Hepatocyte (in vitro differentiated cells): ENCODE data around the gene HID1. TPM values are rescaled to one million over a fixed set of nuclear protein-coding genes. Genes with fewer than 3 reads are reported as not detected.

ENCODE experiments used
- DNase-seq: peaks from one replicate; pipeline ENCODE4 v3.0.0-alpha.2; 2016; ENCODE audit warnings: low spot score
- H2AFZ ChIP-seq: fragments of 200-600 bp; sonication (generic); 2 replicates; pipeline ENCODE4 v1.6.0; 2016; ENCODE audit warnings: antibody characterized with exemption, mild to moderate bottlenecking
- H3K27ac ChIP-seq: fragments of 200-600 bp; sonication (generic); 2 replicates; pipeline ENCODE4 v1.5.1; 2016; ENCODE audit warnings: mild to moderate bottlenecking
- H3K27me3 ChIP-seq: fragments of 200-600 bp; sonication (generic); 2 replicates; pipeline ENCODE4 v1.6.1; 2016
- H3K36me3 ChIP-seq: fragments of 200-600 bp; sonication (generic); replicated peaks from 2 replicates; pipeline ENCODE4 v1.5.1; 2016; ENCODE audit warnings: low read depth; ENCODE audit not compliant: insufficient read depth
- H3K4me1 ChIP-seq: fragments of 200-600 bp; sonication (generic); 2 replicates; pipeline ENCODE4 v1.5.1; 2016; ENCODE audit warnings: mild to moderate bottlenecking, moderate library complexity; ENCODE audit not compliant: insufficient read depth
- H3K4me2 ChIP-seq: fragments of 200-600 bp; sonication (generic); 2 replicates; pipeline ENCODE4 v1.6.0; 2016
- H3K4me3 ChIP-seq: fragments of 200-600 bp; sonication (generic); 2 replicates; pipeline ENCODE4 v1.5.1; 2016; ENCODE audit warnings: mild to moderate bottlenecking
- H3K79me2 ChIP-seq: fragments of 200-600 bp; sonication (generic); 2 replicates; pipeline ENCODE4 v1.6.0; 2017; ENCODE audit warnings: mild to moderate bottlenecking
- H3K9me2 ChIP-seq: fragments of 200-600 bp; sonication (generic); replicated peaks from 2 replicates; pipeline ENCODE4 v1.6.0; 2017; ENCODE audit warnings: mild to moderate bottlenecking; ENCODE audit not compliant: insufficient read depth
- H3K9me3 ChIP-seq: fragments of 200-600 bp; sonication (generic); 2 replicates; pipeline ENCODE4 v1.5.1; 2016; ENCODE audit warnings: low read depth, mild to moderate bottlenecking
- H4K20me1 ChIP-seq: fragments of 200-600 bp; sonication (generic); 2 replicates; pipeline ENCODE4 v1.6.0; 2016; ENCODE audit warnings: mild to moderate bottlenecking; ENCODE audit not compliant: insufficient read depth, poor library complexity, severe bottlenecking
- CTCF ChIP-seq: fragments of 200-600 bp; sonication (generic); IDR thresholded peaks from 2 replicates; pipeline ENCODE4 v1.5.1; 2016; ENCODE audit warnings: antibody characterized with exemption, mild to moderate bottlenecking; ENCODE audit not compliant: poor library complexity
- EZH2 ChIP-seq: fragments of 200-600 bp; sonication (generic); IDR thresholded peaks from 2 replicates; pipeline ENCODE4 v1.6.1; 2016; ENCODE audit warnings: antibody characterized with exemption, mild to moderate bottlenecking, borderline replicate concordance
- EZH2phosphoT487 ChIP-seq: fragments of 200-600 bp; sonication (generic); IDR thresholded peaks from one replicate; pipeline ENCODE4 v1.6.1; 2018; ENCODE audit warnings: antibody characterized with exemption, mild to moderate bottlenecking, low read depth, moderate library complexity; ENCODE audit not compliant: unreplicated experiment, severe bottlenecking
- WGBS: methylation state at CpG from one replicate; pipeline ENCODE4 v1.1.6; 2016; ENCODE audit warnings: low lambda C conversion rate; ENCODE audit errors: missing lambda C conversion rate; 5-methylcytosine and 5-hydroxymethylcytosine counted together
- polyA plus RNA-seq: library from polyadenylated mRNA; unstranded; fragments of >200 nt; fragmentation: Nextera tagmentation; extraction: Ambion mirVana; gene quantifications from 2 replicates; pipeline ENCODE4 v1.2.1, GENCODE V29; 2016
- total RNA-seq: library from RNA; depleted of rRNA; stranded (reverse); fragments of >200 nt; gene quantifications from 2 replicates; pipeline ENCODE4 v1.2.3, GENCODE V29; 2014

Gene HID1
- total and polyA plus RNA-seq, 2 experiments from 2014 or later = 15.3 to 43.4 TPM

GRCh38 chr17:74920642-74921025 lies 51.9 kb downstream of the HID1 start:
- 79% methylated on average over 3 of the region's 6 CpGs for WGBS
- no peak overlapping the region for H3K27ac ChIP-seq

GRCh38 chr17:74920306-74920620 lies 52.3 kb downstream of the HID1 start:
- Histone ChIP-seq H3K79me2 (no peaks in the 10 kb centered on the region), H3K9me2 (no peaks in the 10 kb centered on the region), H4K20me1 (no peaks in the 10 kb centered on the region), H3K36me3 (no peaks in the 10 kb centered on the region), H3K4me1 (peaks cover 20% of the 10 kb centered on the region), H3K4me2 (no peak overlapping the region), H3K4me3 (no peak overlapping the region), H2AFZ (no peak overlapping the region), H3K27ac (no peak overlapping the region), H3K9me3 (no peaks in the 10 kb centered on the region), H3K27me3 (peaks cover 29% of the 10 kb centered on the region)
- TF ChIP-seq EZH2 (no peak), CTCF (no peak), EZH2phosphoT487 (no peak)
- WGBS = 99% methylated on average over 27 of the region's 27 CpGs
- peak; percentile 3 for DNase-seq

More at GRCh38 chr17:74920642-74921025, 51.9 kb downstream of the HID1 start:
- Histone ChIP-seq H3K79me2 (no peaks in the 10 kb centered on the region), H3K4me3 (no peak overlapping the region), H3K4me2 (no peak overlapping the region), H2AFZ (no peak overlapping the region), H3K9me2 (no peaks in the 10 kb centered on the region), H4K20me1 (no peaks in the 10 kb centered on the region), H3K4me1 (peaks cover 20% of the 10 kb centered on the region), H3K36me3 (no peaks in the 10 kb centered on the region), H3K9me3 (no peaks in the 10 kb centered on the region), H3K27me3 (peaks cover 33% of the 10 kb centered on the region)
- peak; percentile 14 for DNase-seq
- TF ChIP-seq EZH2 (no peak), CTCF (no peak), EZH2phosphoT487 (no peak)

- Histone ChIP-seq H3K4me2 (no peak overlapping the region), H3K27ac (no peak overlapping the region), H4K20me1 (no peaks in the 10 kb centered on the region), H3K9me2 (no peaks in the 10 kb centered on the region), H3K9me3 (no peaks in the 10 kb centered on the region), H2AFZ (no peak overlapping the region), H3K4me3 (no peak overlapping the region), H3K36me3 (no peaks in the 10 kb centered on the region), H3K79me2 (no peaks in the 10 kb centered on the region), H3K27me3 (peaks cover 23% of the 10 kb centered on the region), H3K4me1 (peaks cover 20% of the 10 kb centered on the region)
- TF ChIP-seq CTCF (peak; percentile 14), EZH2 (no peak)
- WGBS = 89% methylated on average over 62 of the region's 67 CpGs
- DNase-seq = no peak
Observed at GRCh38 chr17:74919440-74920305, 52.9 kb downstream of the HID1 start.
